ENCODE measurements around the gene ZNRF3.
"Not testable (repeated sequence)": the region's sequence is repeated elsewhere in the genome, so short reads cannot be mapped to it uniquely, and the experiment has no call there.

ZNRF3 gene

GRCh38 chr22:28885939-28886338 is 2.6 kb downstream of the ZNRF3 start:
- no peak for DNase-seq

DNA sequence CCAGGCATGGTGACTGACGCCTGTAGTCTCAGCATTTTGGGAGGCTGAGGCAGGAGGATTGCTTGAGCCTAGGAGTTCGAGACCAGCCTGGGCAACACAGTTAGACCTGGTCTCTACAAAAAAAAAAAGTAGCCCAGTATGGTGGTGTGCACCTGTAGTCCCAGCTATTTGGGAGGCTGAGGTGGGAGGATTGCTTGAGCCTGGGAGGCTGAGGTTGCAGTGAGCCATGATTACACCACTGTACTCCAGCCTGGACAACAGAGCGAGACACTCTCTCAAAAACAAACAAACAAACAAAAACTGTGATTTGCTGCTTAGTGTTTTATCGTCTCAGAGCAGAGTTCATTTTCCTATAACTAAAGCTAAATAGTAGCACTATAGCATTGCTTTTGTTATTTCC is 3.3 kb downstream of the ZNRF3 start:
- not testable (repeated sequence) for DNase-seq

DNA sequence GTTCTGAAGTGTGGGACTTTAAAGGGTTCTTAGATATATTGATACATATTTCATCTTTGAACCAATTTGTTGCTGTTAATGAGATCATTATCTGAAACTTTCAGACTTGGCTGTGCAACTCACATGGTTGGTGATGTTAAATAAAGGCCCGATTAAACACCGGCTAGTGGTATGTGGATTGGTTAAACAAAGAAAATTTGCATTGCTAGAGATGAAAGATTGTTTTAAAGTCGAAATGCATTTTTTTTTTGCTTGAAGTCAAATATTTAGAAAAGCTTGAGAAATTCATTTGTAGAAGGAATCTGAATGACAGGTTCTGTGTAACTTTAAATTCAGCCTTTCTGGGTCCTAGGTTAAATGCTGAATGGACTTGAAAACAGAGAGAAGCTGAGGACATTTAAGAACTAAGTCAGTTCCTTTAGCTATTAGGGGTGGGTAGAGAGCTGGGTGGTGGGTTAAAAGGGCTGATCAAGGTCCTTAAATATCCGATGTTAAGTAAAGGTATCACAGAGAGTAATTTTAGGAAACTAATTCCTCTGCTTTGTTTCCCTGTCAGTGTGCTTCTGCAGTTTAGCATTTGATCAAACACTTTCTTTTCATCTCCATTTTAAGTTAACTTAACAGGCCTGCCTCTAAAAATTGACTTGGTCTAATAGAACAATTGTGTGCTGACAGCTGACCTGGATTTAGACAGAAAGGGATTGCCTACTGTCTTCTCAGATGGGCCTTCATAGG is 4.5 kb downstream of the ZNRF3 start:
- DNase-seq = no peak

DNA sequence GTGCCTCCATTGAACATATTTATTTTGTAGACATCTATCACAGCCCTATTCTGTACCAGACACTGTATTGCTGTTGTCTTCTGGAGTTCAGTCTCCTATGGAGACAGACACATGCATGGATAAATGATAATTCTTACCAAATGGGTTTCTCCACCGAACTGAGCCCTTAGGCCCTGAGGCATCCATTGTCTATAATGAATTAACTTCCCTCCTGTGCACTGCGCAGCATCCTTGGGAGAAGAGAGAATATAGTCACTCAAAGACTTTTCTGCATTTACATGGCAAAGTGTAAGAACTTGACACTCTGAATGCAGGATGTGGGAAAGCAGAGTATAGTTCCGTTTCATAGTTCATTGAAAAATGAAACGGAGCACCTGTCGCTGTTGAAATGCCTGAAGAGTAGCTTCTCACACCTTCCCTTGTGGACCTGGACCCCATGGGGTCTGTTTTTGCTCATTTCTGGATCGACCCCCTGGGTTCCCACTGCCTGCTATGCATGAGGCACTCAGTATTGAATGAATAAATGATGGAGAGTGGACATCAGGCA is 6.2 kb downstream of the ZNRF3 start:
- DNase-seq = no peak

- DNase-seq = no peak
Measured at GRCh38 chr22:28891156-28891733, 7.9 kb downstream of the ZNRF3 start.

- DNase-seq = no peak
Measured at GRCh38 chr22:28892175-28892731, 8.9 kb downstream of the ZNRF3 start.

DNA sequence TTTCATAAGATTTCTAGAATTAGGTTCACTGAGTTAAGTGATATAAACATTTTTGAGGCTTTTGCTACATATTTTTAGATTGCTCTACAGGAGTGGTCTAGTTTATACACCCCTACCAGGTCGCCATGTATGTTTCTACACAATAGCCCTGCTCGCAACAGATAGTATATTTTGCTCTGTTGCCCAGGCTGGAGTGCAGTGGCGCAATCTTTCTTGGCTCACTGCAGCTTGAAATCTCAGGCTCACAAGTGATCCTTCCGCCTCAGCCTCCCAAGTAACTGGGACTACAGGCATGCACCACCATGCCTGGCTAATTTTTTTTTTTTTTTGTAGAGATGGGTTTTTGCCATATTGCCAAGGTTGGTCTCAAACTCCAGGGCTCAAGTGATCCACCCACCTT is 10.4 kb downstream of the ZNRF3 start:
- DNase-seq = no peak

GRCh38 chr22:28894334-28894733 is 11.0 kb downstream of the ZNRF3 start:
- DNase-seq = no peak

GRCh38 chr22:28894807-28895206 is 11.4 kb downstream of the ZNRF3 start:
- DNase-seq = no peak

- no peak for DNase-seq
Measured at GRCh38 chr22:28896611-28897010, 13.2 kb downstream of the ZNRF3 start.

DNA sequence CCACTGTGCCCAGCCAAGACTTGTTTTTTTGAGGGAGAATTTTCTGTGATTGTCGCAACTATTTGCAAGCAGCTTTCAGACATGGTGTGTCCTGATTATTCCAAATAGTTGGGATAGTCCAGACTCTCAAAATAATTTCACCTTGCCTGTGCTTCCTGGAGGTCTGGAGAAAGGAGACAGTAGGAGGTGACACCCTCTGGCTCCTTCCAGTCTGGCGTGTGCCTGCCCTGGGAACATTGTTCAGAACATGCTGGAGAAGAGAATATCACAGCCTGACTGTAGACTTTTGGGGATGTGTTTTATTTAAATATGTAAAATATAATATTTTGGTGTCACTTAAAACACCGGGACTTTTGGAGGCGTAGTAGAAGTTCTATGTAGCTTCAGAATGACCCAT is 14.9 kb downstream of the ZNRF3 start:
- no peak for DNase-seq

DNA sequence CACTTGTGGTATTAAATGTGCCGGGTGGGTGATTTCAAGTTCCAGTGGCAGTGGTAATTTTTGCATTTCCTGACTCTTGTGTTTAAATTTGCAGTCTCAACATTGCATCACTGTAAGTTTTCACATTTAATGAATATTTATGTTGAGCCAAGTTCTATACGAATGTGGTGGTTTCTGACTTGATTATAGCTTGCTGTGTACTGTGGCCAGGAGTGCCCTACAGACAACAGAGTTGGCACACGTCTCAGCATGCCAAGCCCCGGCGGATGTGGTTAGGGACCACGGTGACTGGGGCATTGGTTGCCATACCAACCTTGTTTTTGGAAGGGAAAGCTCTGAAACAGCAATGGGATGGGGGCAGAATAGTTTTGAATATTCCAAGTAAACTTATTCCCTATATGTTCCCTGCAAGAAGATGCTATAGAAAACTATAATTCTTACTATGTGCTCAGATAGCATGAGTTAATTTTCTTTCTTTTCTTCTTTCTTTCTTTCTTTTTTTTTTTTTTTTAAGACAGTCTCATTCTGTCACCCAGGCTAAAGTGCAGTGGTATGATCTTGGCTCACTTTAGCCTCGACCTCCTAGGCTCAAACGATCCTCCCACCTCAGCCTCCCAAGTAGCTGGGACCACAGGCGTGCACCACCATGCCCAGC is 16.0 kb downstream of the ZNRF3 start:
- DNase-seq = no peak

- no peak for DNase-seq
Measured at GRCh38 chr22:28900379-28900925, 17.1 kb downstream of the ZNRF3 start.

- no peak for DNase-seq
Measured at GRCh38 chr22:28902490-28902889, 19.1 kb downstream of the ZNRF3 start.

GRCh38 chr22:28903080-28903479 is 19.7 kb downstream of the ZNRF3 start:
- DNase-seq = no peak

- DNase-seq = no peak
Measured at GRCh38 chr22:28903729-28904128, 20.4 kb downstream of the ZNRF3 start.

DNA sequence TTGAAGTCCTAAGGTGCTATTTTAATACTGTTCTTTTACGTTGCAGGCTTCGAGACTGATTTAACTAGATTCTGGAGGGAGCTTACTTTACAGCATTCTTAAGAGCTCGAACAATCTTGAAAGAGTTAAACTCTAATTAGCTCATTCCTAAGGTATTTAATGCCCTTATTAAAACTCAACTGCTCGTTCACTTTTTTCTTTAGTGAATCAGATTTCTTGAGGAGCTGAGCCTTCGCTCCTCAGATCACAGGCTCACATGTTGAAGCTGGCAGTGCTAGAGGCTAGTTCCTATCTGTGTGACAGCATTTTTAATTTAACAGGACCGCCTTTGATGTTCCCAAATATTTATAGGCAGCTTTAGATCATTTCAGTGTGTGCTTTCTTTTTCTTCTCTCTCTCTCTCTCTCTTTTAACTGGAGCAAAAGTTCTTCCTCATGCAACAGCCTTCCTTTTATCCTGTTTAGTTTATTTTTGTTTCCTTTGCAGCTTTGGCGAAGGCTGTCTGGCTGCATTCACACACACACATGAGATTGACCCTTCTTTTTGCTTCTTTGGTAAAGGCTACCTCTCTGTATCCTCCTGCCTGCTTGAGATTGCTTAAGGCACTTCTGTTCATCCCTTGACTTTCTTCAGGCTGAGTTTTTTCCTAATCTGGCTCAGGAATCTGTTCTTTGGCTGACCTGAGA is 21.0 kb downstream of the ZNRF3 start:
- no peak for DNase-seq

DNA sequence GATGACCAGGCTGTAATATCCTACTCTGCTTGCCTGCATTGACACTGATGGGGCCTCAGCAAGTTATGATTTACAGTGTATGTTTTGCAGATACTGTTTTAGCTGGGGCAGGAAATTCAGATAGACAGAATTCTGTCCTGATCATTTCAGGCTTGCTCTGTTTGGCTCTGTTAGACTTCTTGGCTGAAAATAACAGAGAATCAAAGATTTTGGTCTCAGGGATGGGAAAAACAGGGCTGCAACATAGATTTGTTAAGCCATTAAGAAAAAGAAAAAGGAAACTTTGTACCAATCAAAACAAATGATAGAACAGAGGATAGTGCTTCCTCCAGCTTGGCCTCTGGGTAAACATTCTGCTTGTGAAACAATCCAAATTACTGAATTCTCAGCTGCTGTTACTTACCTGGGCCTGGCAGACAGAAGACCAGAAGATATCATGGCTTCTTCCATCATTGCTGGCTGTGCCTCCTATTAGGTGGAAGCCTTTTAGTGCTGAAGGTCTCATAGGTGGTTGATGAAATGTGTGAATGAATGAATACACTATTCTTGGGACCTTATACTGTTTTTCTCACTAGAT is 22.0 kb downstream of the ZNRF3 start:
- no peak for DNase-seq

DNA sequence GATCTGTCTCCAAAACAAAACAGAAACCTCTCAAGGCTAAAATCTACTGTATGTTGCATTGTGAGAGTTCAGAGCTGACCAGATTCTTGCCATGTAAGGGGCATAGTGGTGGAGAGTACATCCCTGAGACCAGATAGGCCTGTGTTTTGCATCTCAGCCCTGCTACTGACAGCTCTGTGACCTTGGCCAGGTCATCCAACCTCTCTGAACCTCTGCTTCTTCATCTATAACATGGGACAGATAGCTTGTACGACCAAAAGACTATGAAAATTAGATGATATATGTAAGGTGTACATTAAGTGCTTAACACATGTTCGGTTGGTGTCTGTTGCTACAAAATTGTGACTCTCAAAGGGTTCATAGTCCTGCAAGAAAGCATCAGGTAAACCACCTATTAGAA is 22.9 kb downstream of the ZNRF3 start:
- no peak for DNase-seq

GRCh38 chr22:28907311-28908008 is 24.1 kb downstream of the ZNRF3 start:
- no peak for DNase-seq

GRCh38 chr22:28908810-28909209 is 25.4 kb downstream of the ZNRF3 start:
- not testable (repeated sequence) for DNase-seq

DNA sequence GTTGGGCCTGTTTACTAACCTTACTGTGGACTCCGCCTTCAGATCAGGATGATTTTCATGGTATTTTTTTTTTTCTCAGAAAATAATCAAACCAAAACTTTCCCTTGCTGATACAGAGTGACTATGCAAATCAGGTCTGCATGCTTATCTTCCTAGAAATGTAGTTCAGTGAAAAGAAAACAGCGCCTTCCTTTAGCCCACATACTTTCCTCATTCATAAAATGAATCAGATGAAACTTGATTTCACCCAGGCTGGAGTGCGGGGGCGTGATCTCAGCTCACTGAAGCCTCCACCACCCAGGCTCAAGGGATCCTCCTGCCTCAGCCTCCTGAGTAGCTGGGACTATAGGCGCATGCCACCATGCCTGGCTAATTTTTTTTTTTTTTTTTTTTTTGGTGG is 26.0 kb downstream of the ZNRF3 start:
- DNase-seq = no peak
